ENCODE data around the gene BBS1. TPM values are rescaled to one million over a fixed set of nuclear protein-coding genes. Genes with fewer than 3 reads are reported as not detected.

The BBS1 gene
- total and polyA plus RNA-seq, 2 donors (not counting 3 experiments of a cell fraction or from before 2014, with no cell fraction given): 29.2 to 32.9 TPM

DNA sequence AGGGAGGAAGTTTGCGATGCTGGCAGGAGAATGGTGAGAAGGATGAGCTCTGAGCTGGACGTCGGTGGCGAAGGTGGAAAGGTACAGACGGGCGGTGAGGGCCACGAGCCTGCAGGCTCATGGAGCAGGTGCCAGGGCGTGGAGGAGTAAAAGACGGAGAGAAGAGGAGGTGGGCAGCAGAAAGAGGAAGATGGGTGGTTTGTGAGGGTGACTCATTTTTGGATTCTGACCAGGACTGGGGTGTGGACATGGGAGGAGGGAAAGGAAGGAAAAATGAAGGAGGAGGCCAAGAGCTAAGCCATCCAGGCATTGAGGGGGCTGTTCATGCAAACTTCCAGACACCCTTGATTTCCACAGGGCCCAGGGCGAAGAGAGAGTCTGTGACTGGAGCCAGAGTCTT lies 31.9 kb downstream of the BBS1 start:
- no TSS peak for BruUV-seq (replicated peaks)
- no peak overlapping the region for H3K4me2 ChIP-seq (ENCODE audit: insufficient read depth, low read length)
- no peaks in the 10 kb centered on the region for H4K20me1 ChIP-seq (replicated peaks; ENCODE audit: control insufficient read depth, extremely low read depth, insufficient read depth, low read length)
- no peaks in the 10 kb centered on the region for H3K9me3 ChIP-seq (replicated peaks; ENCODE audit: control insufficient read depth, insufficient read depth, low read length)
- H2AFZ ChIP-seq (ENCODE audit: low read depth, low read length): no peak overlapping the region
- no peaks in the 10 kb centered on the region for H3K27me3 ChIP-seq (ENCODE audit: control insufficient read depth in 2 of 2, insufficient read depth in 2 of 2, low read length in 2 of 2)
- peaks cover 33% of the 10 kb centered on the region for H3K4me1 ChIP-seq (ENCODE audit: control insufficient read depth, extremely low read depth, insufficient read depth, low read length)
- peaks cover 5% of the 10 kb centered on the region for H3K79me2 ChIP-seq (ENCODE audit: control insufficient read depth, insufficient read depth, low read length)
- FAIRE-seq (no peak), DNase-seq (ENCODE audit: low read depth, low spot score) (no peak)
- CTCF ChIA-PET: interaction anchor here (0.6 to 2.8 kb wide), 4 partner anchors 9 to 136 kb away, joined by 3 to 28 read pairs (median 6); partner anchors contain the start of gene RBM4B
- peaks cover 0 to 14% of the 10 kb centered on the region in 2 experiments for H3K36me3 ChIP-seq (ENCODE audit: control insufficient read depth in 2 of 2, extremely low read depth in 1 of 2, insufficient read depth in 2 of 2, low read length in 2 of 2)
- no peak overlapping the region for H3K9ac ChIP-seq (replicated peaks; ENCODE audit: extremely low read depth, insufficient read depth, low read length)
- no peak for TF ChIP-seq JUN (IDR thresholded peaks at IDR 0.05; ENCODE audit: borderline replicate concordance, insufficient read depth, insufficient read length, low read depth)
- no peak for TF ChIP-seq EZH2 (IDR thresholded peaks at IDR 0.05; ENCODE audit: borderline replicate concordance, low read depth, low read length, severe bottlenecking)
- TF ChIP-seq GATA2 (IDR thresholded peaks at IDR 0.05; ENCODE audit: insufficient read depth, insufficient read length, low read depth, low read length): no peak
- TF ChIP-seq MYC (IDR thresholded peaks at IDR 0.05; ENCODE audit: low read depth, low read length): no peak
- TF ChIP-seq, protein P1, sequence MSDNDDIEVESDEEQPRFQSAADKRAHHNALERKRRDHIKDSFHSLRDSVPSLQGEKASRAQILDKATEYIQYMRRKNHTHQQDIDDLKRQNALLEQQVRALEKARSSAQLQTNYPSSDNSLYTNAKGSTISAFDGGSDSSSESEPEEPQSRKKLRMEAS (IDR thresholded peaks at IDR 0.05; ENCODE audit: insufficient read depth, insufficient read length): no peak
- TF ChIP-seq, protein P2, sequence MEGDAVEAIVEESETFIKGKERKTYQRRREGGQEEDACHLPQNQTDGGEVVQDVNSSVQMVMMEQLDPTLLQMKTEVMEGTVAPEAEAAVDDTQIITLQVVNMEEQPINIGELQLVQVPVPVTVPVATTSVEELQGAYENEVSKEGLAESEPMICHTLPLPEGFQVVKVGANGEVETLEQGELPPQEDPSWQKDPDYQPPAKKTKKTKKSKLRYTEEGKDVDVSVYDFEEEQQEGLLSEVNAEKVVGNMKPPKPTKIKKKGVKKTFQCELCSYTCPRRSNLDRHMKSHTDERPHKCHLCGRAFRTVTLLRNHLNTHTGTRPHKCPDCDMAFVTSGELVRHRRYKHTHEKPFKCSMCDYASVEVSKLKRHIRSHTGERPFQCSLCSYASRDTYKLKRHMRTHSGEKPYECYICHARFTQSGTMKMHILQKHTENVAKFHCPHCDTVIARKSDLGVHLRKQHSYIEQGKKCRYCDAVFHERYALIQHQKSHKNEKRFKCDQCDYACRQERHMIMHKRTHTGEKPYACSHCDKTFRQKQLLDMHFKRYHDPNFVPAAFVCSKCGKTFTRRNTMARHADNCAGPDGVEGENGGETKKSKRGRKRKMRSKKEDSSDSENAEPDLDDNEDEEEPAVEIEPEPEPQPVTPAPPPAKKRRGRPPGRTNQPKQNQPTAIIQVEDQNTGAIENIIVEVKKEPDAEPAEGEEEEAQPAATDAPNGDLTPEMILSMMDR (IDR thresholded peaks at IDR 0.05; ENCODE audit: extremely low read depth in 1 of 2, insufficient read depth in 1 of 2, low read depth in 1 of 2, low read length in 2 of 2): no peak
- TF ChIP-seq FOS (IDR thresholded peaks at IDR 0.05; ENCODE audit: borderline replicate concordance, insufficient read depth, low read length): no peak
- TF ChIP-seq POLR2A (IDR thresholded peaks at IDR 0.05; ENCODE audit: low read depth, low read length): no peak
- no peak for TF ChIP-seq POLR2AphosphoS5 (IDR thresholded peaks at IDR 0.05; ENCODE audit: insufficient read depth, low read depth, low read length)
- POLR2A ChIA-PET: interaction anchor here (0.7 kb wide), 1 partner anchor 32 kb away, joined by 3 read pairs; the partner anchor contains the start of gene BBS1
- H3K9me1 ChIP-seq (replicated peaks; ENCODE audit: control insufficient read depth, extremely low read depth, insufficient read depth, low read length): no peaks in the 10 kb centered on the region
- dilution Hi-C loops (cut with MboI; ENCODE audit: extremely low pct_ligation_motif_present, low sequenced_read_pairs) (no loop called here), intact Hi-C loops (cut with micrococcal nuclease) (loop anchor here (2.0 kb wide), 1 partner anchor 32 kb away; the partner anchor contains the start of gene BBS1)
- no peak overlapping the region for H3K27ac ChIP-seq (ENCODE audit: insufficient read depth, low read depth, low read length)
- H3K4me3 ChIP-seq (replicated peaks in 1 of 3; ENCODE audit: insufficient read depth in 1 of 3, low read depth in 1 of 3, low read length in 3 of 3): no peak overlapping the region

Data from endothelial cell of umbilical vein (primary cell).